ENCODE results near the gene NOLC1. TPM values are rescaled to one million over a fixed set of nuclear protein-coding genes. Genes with fewer than 3 reads are reported as not detected.
"Not testable (repeated sequence)": the region's sequence is repeated elsewhere in the genome, so short reads cannot be mapped to it uniquely, and the experiment has no call there.

NOLC1 gene
- total RNA-seq, 6 experiments from 2014 or later: 16.0 to 60.2 (median 27.3) TPM

DNA sequence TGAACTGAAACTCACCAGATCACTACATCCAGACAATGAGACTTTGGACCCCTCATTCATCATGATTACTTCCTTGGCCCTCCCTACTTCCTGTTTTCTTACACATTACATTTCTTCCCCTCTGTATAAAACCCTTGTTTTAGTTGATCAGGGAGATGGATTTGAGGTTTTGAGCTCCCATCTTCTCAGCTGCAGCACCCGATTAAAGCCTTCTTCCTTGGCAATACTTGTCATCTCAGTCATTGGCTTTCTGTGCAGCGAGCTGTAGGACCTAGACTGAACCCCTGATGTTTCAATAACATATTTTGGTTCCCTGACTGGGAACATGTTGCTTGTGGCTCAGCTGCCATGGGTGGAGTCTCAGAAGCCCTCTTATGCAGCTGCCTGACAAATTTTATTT is 33.1 kb downstream of the NOLC1 start:
- WGBS (ENCODE audit: insufficient coverage, low coverage, low lambda C conversion rate, missing lambda C conversion rate): 50% methylated on average over 2 of the region's 2 CpGs
- DNase-seq (no peak), ATAC-seq (no peak)
- no peaks in the 10 kb centered on the region for H3K4me1 ChIP-seq
- intact Hi-C loops (cut with DNase I): no loop called here
- TF ChIP-seq, protein P1, sequence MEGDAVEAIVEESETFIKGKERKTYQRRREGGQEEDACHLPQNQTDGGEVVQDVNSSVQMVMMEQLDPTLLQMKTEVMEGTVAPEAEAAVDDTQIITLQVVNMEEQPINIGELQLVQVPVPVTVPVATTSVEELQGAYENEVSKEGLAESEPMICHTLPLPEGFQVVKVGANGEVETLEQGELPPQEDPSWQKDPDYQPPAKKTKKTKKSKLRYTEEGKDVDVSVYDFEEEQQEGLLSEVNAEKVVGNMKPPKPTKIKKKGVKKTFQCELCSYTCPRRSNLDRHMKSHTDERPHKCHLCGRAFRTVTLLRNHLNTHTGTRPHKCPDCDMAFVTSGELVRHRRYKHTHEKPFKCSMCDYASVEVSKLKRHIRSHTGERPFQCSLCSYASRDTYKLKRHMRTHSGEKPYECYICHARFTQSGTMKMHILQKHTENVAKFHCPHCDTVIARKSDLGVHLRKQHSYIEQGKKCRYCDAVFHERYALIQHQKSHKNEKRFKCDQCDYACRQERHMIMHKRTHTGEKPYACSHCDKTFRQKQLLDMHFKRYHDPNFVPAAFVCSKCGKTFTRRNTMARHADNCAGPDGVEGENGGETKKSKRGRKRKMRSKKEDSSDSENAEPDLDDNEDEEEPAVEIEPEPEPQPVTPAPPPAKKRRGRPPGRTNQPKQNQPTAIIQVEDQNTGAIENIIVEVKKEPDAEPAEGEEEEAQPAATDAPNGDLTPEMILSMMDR (IDR thresholded peaks at IDR 0.05): no peak
- TF ChIP-seq POLR2A (IDR thresholded peaks at IDR 0.05): no peak
- H3K27ac ChIP-seq: no peak overlapping the region
- H3K9me3 ChIP-seq: no peaks in the 10 kb centered on the region
- H3K4me3 ChIP-seq: no peak overlapping the region
- H3K27me3 ChIP-seq: no peaks in the 10 kb centered on the region
- no peaks in the 10 kb centered on the region for H3K36me3 ChIP-seq

DNA sequence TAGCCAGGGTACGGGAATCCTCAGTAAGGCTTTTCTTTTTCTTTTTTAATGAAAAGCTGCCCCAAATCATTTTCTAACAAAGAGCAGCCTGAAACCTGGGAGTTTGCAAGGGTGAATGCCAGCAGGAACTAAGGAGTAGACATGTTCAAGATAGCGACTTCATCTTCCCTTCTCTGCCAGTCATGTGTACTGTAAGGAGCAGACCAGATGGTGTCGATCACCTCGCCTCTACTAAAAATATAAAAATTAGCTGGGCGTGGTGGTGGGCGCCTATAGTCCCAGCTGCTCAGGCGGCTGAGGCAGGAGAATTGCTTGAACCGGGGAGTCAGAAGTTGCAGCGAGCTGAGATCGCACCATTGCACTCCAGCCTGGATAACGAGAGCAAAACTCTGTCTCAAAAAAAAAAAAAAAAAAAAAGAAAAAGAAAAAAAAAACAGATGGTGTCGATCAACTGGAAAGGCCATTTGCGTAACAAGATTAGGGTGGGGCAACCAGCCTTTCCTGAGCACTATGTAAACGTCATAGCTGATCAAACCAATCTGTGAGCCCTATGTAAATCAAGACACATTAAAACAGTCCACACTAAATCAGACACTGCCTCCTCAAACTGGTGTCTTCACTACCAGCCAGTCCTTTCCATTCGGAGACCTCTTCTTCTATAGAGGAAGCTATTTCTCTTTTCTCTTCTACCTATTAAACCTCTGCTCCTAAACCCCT is 33.8 kb downstream of the NOLC1 start:
- Histone ChIP-seq H3K9me3 (no peaks in the 10 kb centered on the region), H3K27me3 (no peaks in the 10 kb centered on the region), H3K27ac (no peak overlapping the region), H3K4me1 (no peaks in the 10 kb centered on the region), H3K36me3 (no peaks in the 10 kb centered on the region), H3K4me3 (no peak overlapping the region)
- WGBS (ENCODE audit: insufficient coverage, low coverage, low lambda C conversion rate, missing lambda C conversion rate): 80% methylated on average over 11 of the region's 15 CpGs
- DNase-seq (no peak), ATAC-seq (no peak)
- intact Hi-C loops (cut with DNase I): no loop called here
- TF ChIP-seq, protein P1 (IDR thresholded peaks at IDR 0.05): no peak
- no peak for TF ChIP-seq POLR2A (IDR thresholded peaks at IDR 0.05)

DNA sequence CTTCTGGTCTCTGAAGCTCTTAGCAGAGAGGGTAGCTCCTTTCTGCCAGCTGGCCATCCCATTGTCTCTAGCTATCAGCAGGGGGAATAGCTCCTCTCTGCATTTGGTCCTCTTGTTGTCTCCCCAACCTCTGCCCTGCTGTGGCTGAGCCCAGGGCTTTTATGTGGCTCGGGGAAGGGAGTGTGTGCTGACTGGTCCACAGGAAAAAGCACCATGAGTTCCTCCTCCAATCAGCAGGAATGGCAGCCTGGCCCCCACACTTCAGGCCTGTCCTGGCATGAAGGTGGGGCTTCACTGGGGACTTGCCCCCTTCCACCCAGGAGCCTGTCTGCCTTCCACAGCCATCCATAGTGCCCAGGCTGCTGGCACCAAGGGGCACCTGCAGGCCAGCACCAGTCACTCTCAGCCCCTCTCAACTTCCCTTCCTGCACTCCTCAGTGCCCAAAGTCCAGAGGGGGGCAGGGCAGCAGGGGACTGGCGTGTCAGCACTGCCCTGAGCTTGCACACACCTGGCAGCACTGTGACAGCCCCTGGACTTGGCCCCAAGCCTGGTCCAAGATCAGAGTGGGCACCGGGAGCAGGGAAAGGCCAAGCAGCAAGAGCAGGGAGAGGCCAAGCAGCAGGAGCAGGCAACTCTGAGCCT is 36.2 kb downstream of the NOLC1 start:
- Histone ChIP-seq H3K4me3 (no peak overlapping the region), H3K4me1 (no peaks in the 10 kb centered on the region), H3K27ac (no peak overlapping the region), H3K27me3 (no peaks in the 10 kb centered on the region), H3K9me3 (no peaks in the 10 kb centered on the region), H3K36me3 (no peaks in the 10 kb centered on the region)
- TF ChIP-seq POLR2A (IDR thresholded peaks at IDR 0.05): no peak
- TF ChIP-seq, protein P1 (IDR thresholded peaks at IDR 0.05): no peak
- ATAC-seq (peak in 2 of 4 donors; percentile 20 to 37), DNase-seq (no peak)
- 32% methylated on average over 2 of the region's 3 CpGs for WGBS (ENCODE audit: insufficient coverage, low coverage, low lambda C conversion rate, missing lambda C conversion rate)
- intact Hi-C loops (cut with DNase I): no loop called here

DNA sequence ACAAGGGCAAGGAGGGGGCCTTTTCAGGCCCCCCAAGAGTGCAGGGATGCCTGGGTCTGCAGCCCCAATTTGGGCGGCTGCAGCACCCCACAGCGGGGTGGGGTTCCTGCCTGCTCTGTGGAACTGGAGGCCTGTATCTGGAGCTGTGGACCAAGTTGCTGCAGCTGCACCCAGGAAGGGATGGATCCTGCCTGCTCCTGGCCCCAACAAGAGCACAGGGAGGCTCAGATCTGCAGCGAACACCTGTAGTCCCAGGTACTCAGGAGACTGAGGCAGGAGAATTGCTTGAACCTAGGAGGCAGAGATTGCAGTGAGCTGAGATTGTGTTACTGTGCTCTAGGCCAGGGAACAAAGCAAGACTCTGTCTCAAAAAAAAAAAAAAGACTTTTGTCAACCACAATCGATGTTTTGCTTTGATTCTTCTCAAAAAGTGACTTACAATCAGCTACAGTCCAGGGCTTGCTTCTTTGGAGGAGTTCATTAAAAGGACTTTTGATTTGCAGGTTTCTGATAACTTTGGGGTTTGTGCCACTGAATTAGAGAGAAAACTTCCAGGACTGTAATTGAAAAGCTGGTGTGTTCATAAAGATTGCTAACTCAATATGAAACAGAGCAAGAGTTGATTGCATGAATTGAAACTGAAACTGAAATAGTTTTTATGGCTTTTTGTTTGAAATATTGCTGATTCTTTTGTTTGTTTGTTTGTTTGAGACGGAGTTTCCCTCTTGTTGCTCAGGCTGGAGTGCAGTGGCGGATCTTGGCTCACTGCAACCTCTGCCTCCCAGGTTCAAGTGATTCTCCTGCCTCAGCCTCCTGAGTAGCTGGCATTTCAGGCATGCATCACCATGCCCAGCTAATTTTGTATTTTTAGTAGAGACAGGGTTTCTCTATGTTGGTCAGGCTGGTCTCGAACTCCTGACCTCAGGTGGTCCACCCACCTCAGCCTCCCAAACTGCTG is 37.0 kb downstream of the NOLC1 start:
- WGBS (ENCODE audit: insufficient coverage, low coverage, low lambda C conversion rate, missing lambda C conversion rate): 32% methylated on average over 3 of the region's 7 CpGs
- H3K9me3 ChIP-seq; intact Hi-C loops (cut with DNase I); H3K36me3 ChIP-seq; H3K27ac ChIP-seq; H3K27me3 ChIP-seq; DNase-seq; H3K4me1 ChIP-seq; H3K4me3 ChIP-seq: not testable (repeated sequence)
- ATAC-seq: peak; percentile 12 to 38 (median 30)

Data from right lobe of liver (tissue), 6 donors.